GM18951 (cell line): Measurements from ENCODE around the gene MUC12.

Experiments
- POLR2A ChIP-seq: IDR thresholded peaks from 4 replicates; pipeline ENCODE4 v1.6.1; 2011; ENCODE audit warnings: mild to moderate bottlenecking; ENCODE audit not compliant: insufficient read length, insufficient read depth; ENCODE audit errors: extremely low read depth
- in situ Hi-C: fragments of 300-500 bp; cut with MboI; formaldehyde crosslinking; loops from one replicate; pipeline ENCODE4 v1.12.0; 2022; ENCODE audit warnings: low sequenced_read_pairs, mixed read lengths, inconsistent platforms; ENCODE audit not compliant: unreplicated experiment

MUC12 gene

GRCh38 chr7:100946766-100947365, 22.5 kb upstream of the MUC12 start:
- in situ Hi-C loops: no loop called here
- TF ChIP-seq POLR2A: no peak

DNA sequence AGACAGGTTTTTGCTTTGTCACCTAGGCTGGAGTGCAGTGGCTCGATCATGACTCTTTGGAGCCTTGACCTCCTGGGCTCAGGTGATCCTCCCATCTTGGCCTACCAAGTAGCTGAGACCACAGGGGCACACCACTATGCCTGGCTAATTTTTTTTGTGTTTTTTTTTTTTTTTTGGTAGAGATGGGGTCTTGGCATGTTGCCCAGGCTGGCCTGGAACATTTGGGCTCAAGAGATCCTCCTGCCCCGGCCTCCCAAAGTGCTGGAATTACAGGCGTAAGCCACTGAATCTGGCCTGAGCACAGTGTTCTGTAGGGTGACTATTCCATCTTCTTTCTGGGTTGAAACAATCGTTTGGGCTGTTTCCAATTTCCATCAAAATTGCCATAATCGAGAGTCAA, 21.6 kb upstream of the MUC12 start:
- TF ChIP-seq POLR2A: no peak
- in situ Hi-C loops: no loop called here

GRCh38 chr7:100949227-100949932, 20.0 kb upstream of the MUC12 start, which contains the start of gene MUC3A:
Gene MUC3A (plus strand): TSS chr7:100949534. CDS start chr7:100949625, 91 bp downstream.
- no peak for TF ChIP-seq POLR2A
- in situ Hi-C loops: no loop called here

DNA sequence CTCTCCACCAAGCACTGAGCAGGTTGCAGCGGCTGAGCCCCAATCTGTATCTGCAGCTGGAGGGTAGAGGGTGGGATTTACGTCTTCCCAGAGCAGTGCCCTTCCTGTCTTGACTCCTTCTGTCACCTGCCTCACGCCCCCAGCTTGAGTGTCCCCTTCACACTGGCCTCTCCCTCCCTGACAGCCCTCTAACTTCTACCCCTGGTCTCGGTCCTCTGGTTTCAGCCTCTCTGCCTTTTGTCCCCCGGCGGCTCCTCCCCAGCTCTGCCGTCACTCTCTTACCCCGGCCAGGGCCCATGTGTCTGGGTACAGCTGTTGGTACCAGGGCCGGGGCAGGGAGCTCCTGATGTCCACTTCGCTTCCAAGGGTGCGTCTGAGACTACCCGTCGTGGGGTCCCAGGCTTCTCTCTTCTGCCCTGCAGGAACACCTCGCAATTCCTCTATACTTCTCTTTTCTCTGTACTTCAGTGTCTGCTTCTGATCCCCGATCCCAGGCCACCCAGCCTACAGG, 19.4 kb upstream of the MUC12 start:
- TF ChIP-seq POLR2A: no peak
- in situ Hi-C loops: no loop called here

DNA sequence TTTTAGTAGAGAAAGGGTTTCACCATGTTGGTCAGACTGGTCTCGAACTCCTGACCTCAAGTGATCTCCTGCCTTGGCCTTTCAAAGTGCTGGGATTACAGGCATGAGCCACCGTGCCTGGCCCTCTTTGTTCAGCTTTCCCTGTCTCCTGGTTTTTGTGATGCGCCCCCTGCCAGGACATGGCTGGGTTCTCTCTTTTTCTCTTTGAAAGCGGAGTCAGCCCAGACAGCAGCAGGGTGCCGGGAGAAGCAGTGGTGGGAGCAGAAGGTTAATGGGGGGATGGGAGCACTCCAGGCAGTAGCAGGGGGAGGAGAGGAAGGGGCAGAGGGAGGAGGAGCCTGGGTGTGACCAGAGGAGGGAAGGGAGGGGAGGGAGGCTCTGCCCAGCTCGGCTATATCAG, 18.2 kb upstream of the MUC12 start:
- TF ChIP-seq POLR2A: no peak
- in situ Hi-C loops: no loop called here

- TF ChIP-seq POLR2A: no peak
- in situ Hi-C loops: no loop called here
These were observed 17.3 kb upstream of the MUC12 start for GRCh38 chr7:100951888-100952560.

GRCh38 chr7:100952641-100953040, 16.7 kb upstream of the MUC12 start:
- TF ChIP-seq POLR2A: no peak
- in situ Hi-C loops: no loop called here

- TF ChIP-seq POLR2A: no peak
- in situ Hi-C loops: no loop called here
These were observed 11.4 kb upstream of the MUC12 start for GRCh38 chr7:100957832-100958421.

DNA sequence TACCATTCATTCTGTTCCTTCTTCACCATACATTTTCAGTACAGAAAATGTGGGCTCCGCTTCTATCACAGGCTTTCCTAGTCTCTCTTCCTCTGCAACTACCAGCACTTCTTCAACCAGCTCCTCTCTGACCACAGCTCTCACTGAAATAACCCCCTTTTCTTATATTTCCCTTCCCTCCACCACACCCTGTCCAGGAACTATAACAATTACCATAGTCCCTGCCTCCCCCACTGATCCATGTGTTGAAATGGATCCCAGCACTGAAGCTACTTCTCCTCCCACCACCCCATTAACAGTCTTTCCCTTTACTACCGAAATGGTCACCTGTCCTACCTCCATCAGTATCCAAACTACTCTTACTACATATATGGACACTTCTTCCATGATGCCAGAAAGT, 9.5 kb upstream of the MUC12 start:
- in situ Hi-C loops: no loop called here

DNA sequence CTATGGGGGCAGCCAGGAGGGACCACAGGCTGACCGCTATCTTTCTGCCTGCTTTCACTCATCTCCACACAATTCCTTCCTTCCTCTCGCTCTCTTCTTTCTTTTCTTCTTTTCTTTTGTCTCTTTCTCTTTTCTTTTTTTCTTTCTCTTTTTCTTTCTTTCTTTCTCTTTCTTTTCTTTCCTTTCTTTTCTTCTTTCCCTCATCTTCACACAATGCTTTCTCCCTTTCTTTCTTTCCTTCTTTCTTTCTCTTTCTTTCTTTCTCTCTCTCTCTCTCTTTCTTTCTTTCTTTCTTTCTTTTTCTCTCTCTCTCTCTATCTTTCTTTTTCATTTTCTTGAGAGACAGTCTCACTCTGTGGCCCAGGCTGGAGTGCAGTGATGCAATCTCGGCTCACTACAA, 6.8 kb upstream of the MUC12 start:
- no peak for TF ChIP-seq POLR2A
- in situ Hi-C loops: no loop called here

More for the DNA sequence above, 9.5 kb upstream of the MUC12 start:
- no peak for TF ChIP-seq POLR2A

DNA sequence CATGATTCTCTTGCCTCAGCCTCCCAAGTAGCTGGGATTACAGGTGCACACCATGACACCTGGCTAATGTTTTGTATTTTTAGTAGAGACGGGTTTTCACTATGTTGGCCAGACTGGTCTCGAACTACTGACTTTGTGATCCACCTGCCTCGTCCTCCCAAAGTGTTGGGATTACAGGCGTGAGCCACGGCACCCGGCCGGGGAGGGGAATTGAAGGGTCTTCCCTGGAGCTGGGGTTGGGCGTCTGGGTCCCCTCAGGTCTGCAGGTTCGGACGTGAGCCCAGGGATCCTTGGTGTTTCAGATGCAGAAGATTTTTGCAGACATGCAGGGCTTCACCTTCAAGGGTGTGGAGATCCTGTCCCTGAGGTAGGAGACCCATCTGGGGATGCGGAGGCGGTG, 6.0 kb upstream of the MUC12 start:
- TF ChIP-seq POLR2A: no peak
- in situ Hi-C loops: no loop called here

DNA sequence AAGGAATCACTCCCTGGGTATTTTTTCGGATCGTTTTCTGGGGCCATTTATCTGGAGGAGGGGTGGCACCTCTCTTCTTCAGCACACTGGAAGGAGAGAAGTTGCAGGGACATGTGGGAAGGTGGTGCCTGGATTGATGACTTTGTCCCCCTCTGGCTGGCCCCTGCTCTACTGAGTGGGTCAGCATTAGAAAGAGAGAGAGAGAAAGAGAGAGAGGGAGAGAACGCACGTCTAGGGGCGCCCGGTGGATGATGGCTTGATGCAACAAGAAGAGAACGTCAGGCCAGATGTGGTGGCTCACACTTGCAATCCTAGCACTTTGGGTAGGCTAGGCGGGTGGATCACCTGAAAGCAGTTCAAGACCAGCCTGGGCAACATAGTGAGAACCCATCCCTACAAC, 5.5 kb upstream of the MUC12 start:
- TF ChIP-seq POLR2A: no peak
- in situ Hi-C loops: no loop called here

GRCh38 chr7:100964630-100965029, 4.7 kb upstream of the MUC12 start:
- in situ Hi-C loops: no loop called here
- TF ChIP-seq POLR2A: no peak

- in situ Hi-C loops: no loop called here
- no peak for TF ChIP-seq POLR2A
These were observed 4.2 kb upstream of the MUC12 start for GRCh38 chr7:100965045-100965722.
